Body of pancreas (tissue), 4 donors: Measurements from ENCODE around the gene NOX3. TPM values are rescaled to one million over a fixed set of nuclear protein-coding genes. Genes with fewer than 3 reads are reported as not detected.

Experiments used
- ATAC-seq: fragments of 150-250 bp; one replicate; pipeline ENCODE4 v1.9.1; 2016
- DNase-seq, 4 donors: peaks; one replicate each; pipeline ENCODE4 v3.0.0-alpha.2; 2019
- H3K27ac ChIP-seq, 4 donors: fragments of 200-600 bp; sonication (generic); 1 replicate in 3 of 4; 2 replicates in 1 of 4; pipeline versions ENCODE4 v1.5.1 to v1.6.1; 2016 to 2019; ENCODE audit warnings: mild to moderate bottlenecking in 1 of 4, mixed read lengths in 1 of 4, moderate library complexity in 1 of 4
- H3K27me3 ChIP-seq, 2 donors: fragments of 200-600 bp; sonication (generic); one replicate each; pipeline ENCODE4 v1.6.0; 2016; ENCODE audit warnings: mild to moderate bottlenecking in 1 of 2
- H3K36me3 ChIP-seq, 2 donors: fragments of 200-600 bp; sonication (generic); replicated peaks in 1 of 2; 2 replicates each; pipeline ENCODE4 v1.5.1; 2016; ENCODE audit warnings: low read depth in 2 of 2; ENCODE audit not compliant: insufficient read depth in 1 of 2
- H3K4me1 ChIP-seq: fragments of 200-600 bp; sonication (generic); one replicate; pipeline ENCODE4 v1.6.0; 2016
- H3K4me3 ChIP-seq, 2 donors: fragments of 200-600 bp; sonication (generic); 1 replicate in 1 of 2; 2 replicates in 1 of 2; pipeline ENCODE4 v1.5.1; 2016 to 2019
- H3K9me3 ChIP-seq, 3 donors: fragments of 200-600 bp; sonication (generic); 1 replicate in 2 of 3; 2 replicates in 1 of 3; pipeline ENCODE4 v1.5.1; 2016
- POLR2A ChIP-seq, 3 donors: fragments of 450-650 bp; IDR thresholded peaks; one replicate each; pipeline ENCODE4 v1.6.1; 2016; ENCODE audit warnings: antibody characterized with exemption in 3 of 3, mild to moderate bottlenecking in 2 of 3
- WGBS, 2 donors: methylation state at CpG; one replicate each; pipeline ENCODE4 v1.1.5; 2017; 5-methylcytosine and 5-hydroxymethylcytosine counted together
- intact Hi-C: fragments of 100-400 bp; cut with DNase I; formaldehyde crosslinking; loops from one replicate; pipeline ENCODE4 v1.15.1; 2023
- total RNA-seq, 2 donors: library from RNA; depleted of rRNA; stranded (reverse); fragments of >200 nt; gene quantifications; one replicate each; pipeline ENCODE4 v1.1.0, GENCODE V29; 2016
- TF ChIP-seq, protein P1 (sequence below), 7 experiments: fragments of 450-650 bp in 4 of 7; fragments of 200-600 bp in 3 of 7; sonication (generic) in 3 of 7; IDR thresholded peaks; one replicate each; pipeline ENCODE4 v1.5.1; 2016 to 2019; ENCODE audit warnings: antibody characterized with exemption in 7 of 7

The NOX3 gene
- total RNA-seq, 2 donors from 2014 or later: not detected

DNA sequence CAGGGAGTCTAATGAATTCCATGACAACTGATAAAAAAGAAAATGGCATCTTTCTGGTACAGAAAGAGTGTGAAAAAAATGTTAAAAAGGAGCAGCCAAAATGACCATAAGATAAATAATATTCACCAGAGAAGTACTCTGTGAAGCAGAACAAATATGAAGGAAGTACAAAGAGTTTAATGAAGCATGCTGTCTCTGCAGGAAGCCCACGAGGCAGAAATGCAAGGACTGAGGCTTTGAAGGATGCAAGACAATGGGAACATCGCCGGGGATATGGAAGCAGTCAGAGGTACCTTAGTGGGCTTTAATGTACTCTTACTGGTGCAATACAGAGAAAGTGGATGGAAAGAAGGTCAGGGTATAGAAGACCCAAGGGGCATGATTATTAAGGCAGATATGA is 50.7 kb downstream of the NOX3 start:
- WGBS, 2 donors: 67 to 75% methylated on average over 3 of the region's 3 CpGs
- DNase-seq: no peak
- ATAC-seq: no peak
- Histone ChIP-seq H3K27me3 (no peaks in the 10 kb centered on the region), H3K36me3 (no peaks in the 10 kb centered on the region), H3K9me3 (no peaks in the 10 kb centered on the region), H3K27ac (no peak overlapping the region), H3K4me3 (no peak overlapping the region), H3K4me1 (no peaks in the 10 kb centered on the region)
- TF ChIP-seq POLR2A (IDR thresholded peaks at IDR 0.05): no peak
- TF ChIP-seq, protein P1, sequence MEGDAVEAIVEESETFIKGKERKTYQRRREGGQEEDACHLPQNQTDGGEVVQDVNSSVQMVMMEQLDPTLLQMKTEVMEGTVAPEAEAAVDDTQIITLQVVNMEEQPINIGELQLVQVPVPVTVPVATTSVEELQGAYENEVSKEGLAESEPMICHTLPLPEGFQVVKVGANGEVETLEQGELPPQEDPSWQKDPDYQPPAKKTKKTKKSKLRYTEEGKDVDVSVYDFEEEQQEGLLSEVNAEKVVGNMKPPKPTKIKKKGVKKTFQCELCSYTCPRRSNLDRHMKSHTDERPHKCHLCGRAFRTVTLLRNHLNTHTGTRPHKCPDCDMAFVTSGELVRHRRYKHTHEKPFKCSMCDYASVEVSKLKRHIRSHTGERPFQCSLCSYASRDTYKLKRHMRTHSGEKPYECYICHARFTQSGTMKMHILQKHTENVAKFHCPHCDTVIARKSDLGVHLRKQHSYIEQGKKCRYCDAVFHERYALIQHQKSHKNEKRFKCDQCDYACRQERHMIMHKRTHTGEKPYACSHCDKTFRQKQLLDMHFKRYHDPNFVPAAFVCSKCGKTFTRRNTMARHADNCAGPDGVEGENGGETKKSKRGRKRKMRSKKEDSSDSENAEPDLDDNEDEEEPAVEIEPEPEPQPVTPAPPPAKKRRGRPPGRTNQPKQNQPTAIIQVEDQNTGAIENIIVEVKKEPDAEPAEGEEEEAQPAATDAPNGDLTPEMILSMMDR (IDR thresholded peaks at IDR 0.05): no peak
- intact Hi-C loops: no loop called here

DNA sequence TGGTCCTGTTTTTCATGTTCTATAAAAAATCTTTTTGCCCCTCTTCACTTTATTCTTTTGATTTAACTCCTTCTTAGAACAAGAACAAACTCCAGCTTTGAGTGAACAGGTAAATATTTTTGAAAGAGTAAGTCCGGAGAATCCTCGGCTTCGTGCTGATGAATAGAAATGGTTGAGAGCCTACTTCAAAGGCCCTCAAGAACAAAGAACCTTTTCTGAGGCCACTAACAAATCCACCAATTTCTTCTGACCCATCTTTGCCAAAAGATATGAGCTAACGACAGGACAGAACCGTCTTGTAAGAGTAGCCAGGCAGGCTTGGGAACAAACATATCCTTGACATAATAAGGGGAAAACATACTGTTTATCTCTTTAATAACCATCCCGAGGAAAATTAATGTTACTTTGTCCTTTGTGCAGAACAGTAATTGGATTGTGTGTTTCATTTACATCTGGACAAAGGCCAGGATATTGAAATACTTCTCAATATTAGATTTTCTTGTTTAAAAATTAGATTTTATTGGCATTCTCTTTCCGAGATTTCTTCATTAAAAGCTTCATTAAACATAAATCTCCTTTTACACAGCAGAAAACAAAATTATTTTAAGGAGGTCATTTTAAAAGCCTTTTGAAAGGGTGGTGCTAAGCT is 52.9 kb downstream of the NOX3 start:
- 42 to 48% methylated on average over 7 of the region's 7 CpGs for WGBS, 2 donors
- Histone ChIP-seq H3K36me3 (no peaks in the 10 kb centered on the region), H3K4me1 (no peaks in the 10 kb centered on the region), H3K27ac (no peak overlapping the region), H3K9me3 (no peaks in the 10 kb centered on the region), H3K4me3 (no peak overlapping the region), H3K27me3 (no peaks in the 10 kb centered on the region)
- ATAC-seq (no peak), DNase-seq (no peak)
- intact Hi-C loops: no loop called here
- TF ChIP-seq, protein P1 (IDR thresholded peaks at IDR 0.05): no peak
- no peak for TF ChIP-seq POLR2A (IDR thresholded peaks at IDR 0.05)

DNA sequence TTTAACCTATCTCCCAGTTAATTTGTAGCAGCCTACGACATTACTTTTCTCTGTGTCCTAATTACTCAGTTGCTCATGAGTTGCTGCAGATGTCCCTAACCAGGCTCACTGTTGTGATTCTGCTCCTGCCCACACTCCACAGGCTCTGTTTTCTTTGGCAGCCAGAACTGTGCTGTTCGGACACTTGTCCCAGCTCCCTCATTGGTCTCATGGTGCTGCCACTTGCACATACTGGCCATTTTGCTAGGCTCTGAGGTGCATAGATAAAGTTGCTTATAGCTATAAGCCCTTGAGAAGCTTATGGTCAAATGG is 55.0 kb downstream of the NOX3 start:
- no peak for ATAC-seq

DNA sequence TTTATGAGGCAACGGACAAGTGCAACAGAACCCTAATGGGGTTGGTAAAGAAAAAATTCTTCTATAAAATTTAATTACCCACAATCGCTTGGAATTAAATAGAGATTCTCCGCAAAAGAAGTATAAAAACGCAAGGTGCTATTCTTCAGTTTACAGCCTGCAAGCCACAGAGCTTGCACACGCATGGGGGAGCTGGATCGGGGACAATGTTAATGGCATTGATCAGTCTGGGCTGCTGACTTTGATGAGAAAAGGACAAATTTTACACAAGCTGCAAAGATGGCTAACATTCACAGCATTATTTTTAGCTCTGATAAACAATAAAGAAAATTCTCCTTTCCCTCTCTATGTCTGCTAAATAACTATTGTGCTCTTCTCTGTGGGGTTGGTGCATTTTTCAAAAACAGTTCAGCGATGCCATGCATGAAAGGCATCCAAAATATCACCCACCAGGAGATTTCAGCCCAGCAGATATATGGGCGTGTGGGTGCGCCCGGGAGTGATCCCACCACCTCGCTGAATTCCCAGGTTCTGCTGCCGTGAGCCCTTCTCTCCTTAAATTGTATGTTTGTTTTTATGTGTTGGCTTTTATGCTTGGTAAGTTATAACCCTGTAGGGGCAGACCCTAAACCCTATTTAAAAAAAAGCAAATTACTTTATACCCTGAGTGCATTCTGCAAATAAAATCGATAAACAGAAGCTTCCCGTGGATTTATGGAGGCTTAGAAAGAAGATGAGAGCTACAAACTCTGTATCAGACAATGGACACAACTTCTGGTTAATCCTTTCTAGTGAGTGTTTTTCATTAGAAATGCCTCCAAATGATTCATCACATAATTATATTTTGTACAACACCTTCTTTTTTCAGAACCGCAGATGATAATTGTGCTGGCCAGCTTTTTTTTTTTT is 55.6 kb downstream of the NOX3 start:
- H3K9me3 ChIP-seq: no peaks in the 10 kb centered on the region
- intact Hi-C loops: no loop called here
- no peaks in the 10 kb centered on the region for H3K4me1 ChIP-seq
- no peaks in the 10 kb centered on the region for H3K27me3 ChIP-seq
- no peak overlapping the region for H3K27ac ChIP-seq
- WGBS, 2 donors: 67 to 70% methylated on average over 15 of the region's 15 CpGs
- ATAC-seq (no peak), DNase-seq (no peak)
- no peak for TF ChIP-seq POLR2A (IDR thresholded peaks at IDR 0.05)
- TF ChIP-seq, protein P1 (IDR thresholded peaks at IDR 0.05): no peak
- H3K4me3 ChIP-seq: no peak overlapping the region
- no peaks in the 10 kb centered on the region for H3K36me3 ChIP-seq

More for the DNA sequence above, 55.0 kb downstream of the NOX3 start:
- no peak for DNase-seq
- no peak overlapping the region for H3K27ac ChIP-seq
- no peaks in the 10 kb centered on the region for H3K36me3 ChIP-seq
- no peaks in the 10 kb centered on the region for H3K9me3 ChIP-seq
- no peaks in the 10 kb centered on the region for H3K27me3 ChIP-seq
- no peak overlapping the region for H3K4me3 ChIP-seq
- intact Hi-C loops: no loop called here
- H3K4me1 ChIP-seq: no peaks in the 10 kb centered on the region
- no peak for TF ChIP-seq POLR2A (IDR thresholded peaks at IDR 0.05)
- TF ChIP-seq, protein P1 (IDR thresholded peaks at IDR 0.05): no peak
- WGBS, 2 donors: 73 to 89% methylated on average over 2 of the region's 2 CpGs
